Keratinocyte (primary cell): ENCODE measurements around the gene RNU6-9. TPM values are rescaled to one million over a fixed set of nuclear protein-coding genes. Genes with fewer than 3 reads are reported as not detected.

Experiments
- DNase-seq: peaks from one replicate; pipeline ENCODE4 v3.0.0-alpha.2; 2011; ENCODE audit warnings: low read depth, missing footprints, low spot score
- FAIRE-seq: peaks from 2 replicates; lab custom pipeline; 2011; peaks lifted over from hg19 to GRCh38; lab: Jason Lieb, UNC
- H2AFZ ChIP-seq: 2 replicates; pipeline ENCODE4 v1.6.0; 2012; ENCODE audit warnings: low read length, control low read depth, inconsistent platforms; ENCODE audit not compliant: control insufficient read depth
- H3K27ac ChIP-seq: 2 replicates; pipeline ENCODE4 v1.5.1; 2011; ENCODE audit warnings: low read length; ENCODE audit not compliant: control insufficient read depth, insufficient read depth
- H3K27me3 ChIP-seq: 3 replicates; pipeline ENCODE4 v1.6.0; 2011; ENCODE audit warnings: low read length; ENCODE audit not compliant: control insufficient read depth, insufficient read depth; ENCODE audit errors: extremely low read depth
- H3K36me3 ChIP-seq, 2 experiments: 2 replicates in 1 of 2; 3 replicates in 1 of 2; pipeline ENCODE4 v1.5.1; 2011; ENCODE audit warnings: low read length in 2 of 2, mild to moderate bottlenecking in 1 of 2; ENCODE audit not compliant: control insufficient read depth in 2 of 2, insufficient read depth in 2 of 2; ENCODE audit errors: extremely low read depth in 1 of 2
- H3K4me1 ChIP-seq: 3 replicates; pipeline ENCODE4 v1.5.1; 2011; ENCODE audit warnings: low read length; ENCODE audit not compliant: control insufficient read depth, insufficient read depth; ENCODE audit errors: extremely low read depth
- H3K4me2 ChIP-seq: 3 replicates; pipeline ENCODE4 v1.6.0; 2011; ENCODE audit warnings: low read depth, low read length; ENCODE audit not compliant: control insufficient read depth, insufficient read depth; ENCODE audit errors: extremely low read depth
- H3K4me3 ChIP-seq, 3 experiments: fragments of 200-600 bp in 1 of 3; sonication (generic) in 1 of 3; 2 replicates in 2 of 3; 3 replicates in 1 of 3; pipeline ENCODE4 v1.5.1; 2011 to 2016; ENCODE audit warnings: low read length in 3 of 3, mild to moderate bottlenecking in 3 of 3, control low read depth in 2 of 3, inconsistent platforms in 1 of 3, low read depth in 1 of 3, mixed read lengths in 1 of 3, mixed run types in 1 of 3, moderate library complexity in 1 of 3; ENCODE audit not compliant: control insufficient read depth in 2 of 3, insufficient read depth in 2 of 3; ENCODE audit errors: extremely low read depth in 1 of 3
- H3K79me2 ChIP-seq: 2 replicates; pipeline ENCODE4 v1.6.0; 2012; ENCODE audit warnings: low read length; ENCODE audit not compliant: control insufficient read depth, insufficient read depth
- H3K9ac ChIP-seq: 3 replicates; pipeline ENCODE4 v1.6.0; 2011; ENCODE audit warnings: low read length; ENCODE audit not compliant: control insufficient read depth, insufficient read depth; ENCODE audit errors: extremely low read depth
- H3K9me1 ChIP-seq: 3 replicates; pipeline ENCODE4 v1.6.0; 2011; ENCODE audit warnings: low read length; ENCODE audit not compliant: control insufficient read depth, insufficient read depth; ENCODE audit errors: extremely low read depth
- H3K9me3 ChIP-seq: 2 replicates; pipeline ENCODE4 v1.5.1; 2012; ENCODE audit warnings: low read depth, low read length; ENCODE audit not compliant: control insufficient read depth
- H4K20me1 ChIP-seq: 3 replicates; pipeline ENCODE4 v1.6.0; 2011; ENCODE audit warnings: low read length; ENCODE audit not compliant: control insufficient read depth, insufficient read depth; ENCODE audit errors: extremely low read depth
- EZH2 ChIP-seq: IDR thresholded peaks from one replicate; pipeline ENCODE4 v1.6.1; 2012; ENCODE audit warnings: inconsistent platforms, mild to moderate bottlenecking, low read length, moderate library complexity
- dilution Hi-C: fragments of 300-500 bp; cut with MboI; formaldehyde crosslinking; loops from one replicate; pipeline ENCODE4 v1.7.0; 2020; ENCODE audit warnings: low sequenced_read_pairs; ENCODE audit not compliant: extremely low pct_ligation_motif_present
- polyA plus RNA-seq, 5 experiments: library from polyadenylated mRNA; depleted of rRNA in 3 of 5; stranded (reverse) in 3 of 5; stranded (forward) in 1 of 5; unstranded in 1 of 5; fragments of >200 nt; gene quantifications; 1 replicate in 1 of 5; 2 replicates in 3 of 5; 3 replicates in 1 of 5; pipeline versions ENCODE4 v1.2.1 to v1.2.3, GENCODE V29; 2011 to 2012; ENCODE audit warnings: missing spikeins in 2 of 5, low read depth in 1 of 5, low replicate concordance in 1 of 5
- TF ChIP-seq, protein P1 (sequence below), 3 experiments: IDR thresholded peaks in 1 of 3; conservative IDR thresholded peaks in 1 of 3; optimal IDR thresholded peaks in 1 of 3; 2 replicates in 2 of 3; 3 replicates in 1 of 3; pipeline versions ENCODE3 to v1.5.1; 2011; ENCODE audit warnings: low read length in 3 of 3, mild to moderate bottlenecking in 3 of 3, moderate library complexity in 2 of 3, control low read depth in 1 of 3, inconsistent platforms in 1 of 3; ENCODE audit not compliant: insufficient read depth in 2 of 3; ENCODE audit errors: extremely low read depth in 1 of 3

Gene RNU6-9
- polyA plus RNA-seq, 1 donor (not counting 4 experiments of a cell fraction or from before 2014, with no cell fraction given): not detected

DNA sequence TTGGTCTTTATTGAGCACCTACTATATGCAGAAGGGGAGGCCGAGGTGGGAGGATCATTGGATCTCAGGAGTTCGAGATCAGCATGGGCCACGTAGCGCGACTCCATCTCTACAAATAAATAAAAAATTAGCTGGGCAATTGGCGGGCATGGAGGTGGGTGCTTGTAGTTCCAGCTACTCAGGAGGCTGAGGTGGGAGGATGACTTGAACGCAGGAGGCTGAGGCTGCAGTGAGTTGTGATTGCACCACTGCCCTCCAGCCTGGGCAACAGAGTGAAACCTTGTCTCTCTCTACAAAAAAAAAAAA is 30.0 kb upstream of the RNU6-9 start:
- Histone ChIP-seq H3K79me2 (no peaks in the 10 kb centered on the region), H3K4me2 (no peak overlapping the region), H3K27me3 (peaks cover 12% of the 10 kb centered on the region), H3K4me1 (peaks cover 3% of the 10 kb centered on the region), H4K20me1 (no peaks in the 10 kb centered on the region), H3K9me1 (no peaks in the 10 kb centered on the region), H3K36me3 (peaks cover 4 to 5% of the 10 kb centered on the region in 2 experiments), H3K9me3 (no peaks in the 10 kb centered on the region), H3K9ac (no peak overlapping the region), H3K4me3 (no peak overlapping the region), H2AFZ (no peak overlapping the region), H3K27ac (no peak overlapping the region)
- DNase-seq (no peak), FAIRE-seq (no peak)
- TF ChIP-seq, protein P1, sequence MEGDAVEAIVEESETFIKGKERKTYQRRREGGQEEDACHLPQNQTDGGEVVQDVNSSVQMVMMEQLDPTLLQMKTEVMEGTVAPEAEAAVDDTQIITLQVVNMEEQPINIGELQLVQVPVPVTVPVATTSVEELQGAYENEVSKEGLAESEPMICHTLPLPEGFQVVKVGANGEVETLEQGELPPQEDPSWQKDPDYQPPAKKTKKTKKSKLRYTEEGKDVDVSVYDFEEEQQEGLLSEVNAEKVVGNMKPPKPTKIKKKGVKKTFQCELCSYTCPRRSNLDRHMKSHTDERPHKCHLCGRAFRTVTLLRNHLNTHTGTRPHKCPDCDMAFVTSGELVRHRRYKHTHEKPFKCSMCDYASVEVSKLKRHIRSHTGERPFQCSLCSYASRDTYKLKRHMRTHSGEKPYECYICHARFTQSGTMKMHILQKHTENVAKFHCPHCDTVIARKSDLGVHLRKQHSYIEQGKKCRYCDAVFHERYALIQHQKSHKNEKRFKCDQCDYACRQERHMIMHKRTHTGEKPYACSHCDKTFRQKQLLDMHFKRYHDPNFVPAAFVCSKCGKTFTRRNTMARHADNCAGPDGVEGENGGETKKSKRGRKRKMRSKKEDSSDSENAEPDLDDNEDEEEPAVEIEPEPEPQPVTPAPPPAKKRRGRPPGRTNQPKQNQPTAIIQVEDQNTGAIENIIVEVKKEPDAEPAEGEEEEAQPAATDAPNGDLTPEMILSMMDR (optimal IDR thresholded peaks at IDR 0.05 in 1 of 3, IDR thresholded peaks at IDR 0.05 in 1 of 3, conservative IDR thresholded peaks at IDR 0.05 in 1 of 3; ENCODE audit: extremely low read depth in 1 of 3, insufficient read depth in 2 of 3, low read length in 3 of 3): no peak
- TF ChIP-seq EZH2: no peak
- dilution Hi-C loops: no loop called here

DNA sequence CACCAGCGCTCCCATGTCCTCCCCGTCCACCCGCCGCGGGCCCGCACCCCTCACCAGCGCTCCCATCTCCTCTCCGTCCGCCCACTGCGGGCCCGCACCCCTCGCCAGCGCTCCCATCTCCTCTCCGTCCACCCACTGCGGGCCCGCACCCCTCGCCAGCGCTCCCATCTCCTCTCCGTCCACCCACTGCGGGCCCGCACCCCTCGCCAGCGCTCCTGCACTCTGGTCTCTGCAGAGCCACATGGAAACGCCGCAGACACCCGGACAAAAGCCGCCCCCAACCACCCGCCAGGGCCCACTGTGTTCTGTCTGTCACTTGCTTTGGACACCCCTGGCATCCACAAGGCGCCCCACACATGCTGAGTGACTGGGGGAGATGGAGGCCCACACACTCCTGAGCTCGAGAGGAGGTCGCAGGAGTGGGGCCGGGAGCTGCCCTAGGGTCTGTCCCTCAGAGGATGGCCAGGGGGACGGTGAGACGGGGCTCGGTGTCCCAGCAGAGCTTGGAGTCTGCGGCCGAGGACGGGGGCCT is 26.4 kb upstream of the RNU6-9 start:
- Histone ChIP-seq H3K4me2 (no peak overlapping the region), H3K27me3 (no peaks in the 10 kb centered on the region), H3K9ac (no peak overlapping the region), H3K9me3 (no peaks in the 10 kb centered on the region), H3K79me2 (no peaks in the 10 kb centered on the region), H3K4me3 (no peak overlapping the region), H4K20me1 (no peaks in the 10 kb centered on the region), H3K9me1 (no peaks in the 10 kb centered on the region), H2AFZ (no peak overlapping the region), H3K27ac (no peak overlapping the region), H3K36me3 (peaks cover 14 to 15% of the 10 kb centered on the region in 2 experiments), H3K4me1 (peaks cover 11% of the 10 kb centered on the region)
- no peak for DNase-seq
- TF ChIP-seq, protein P1 (optimal IDR thresholded peaks at IDR 0.05 in 1 of 3, IDR thresholded peaks at IDR 0.05 in 1 of 3, conservative IDR thresholded peaks at IDR 0.05 in 1 of 3; ENCODE audit: extremely low read depth in 1 of 3, insufficient read depth in 2 of 3, low read length in 3 of 3): no peak
- no peak for TF ChIP-seq EZH2
- dilution Hi-C loops: no loop called here
- no peak for FAIRE-seq
